ENCODE results near the gene KRTAP10-6.
"Not testable (repeated sequence)": the region's sequence is repeated elsewhere in the genome, so short reads cannot be mapped to it uniquely, and the experiment has no call there.

Gene KRTAP10-6

GRCh38 chr21:44574457-44575306 is 17.6 kb downstream of the KRTAP10-6 start:
- no peak overlapping the region for H3K4me3 ChIP-seq (ENCODE audit: low read length)
- no peak for DNase-seq (ENCODE audit: low read depth)
- TF ChIP-seq, protein P1, sequence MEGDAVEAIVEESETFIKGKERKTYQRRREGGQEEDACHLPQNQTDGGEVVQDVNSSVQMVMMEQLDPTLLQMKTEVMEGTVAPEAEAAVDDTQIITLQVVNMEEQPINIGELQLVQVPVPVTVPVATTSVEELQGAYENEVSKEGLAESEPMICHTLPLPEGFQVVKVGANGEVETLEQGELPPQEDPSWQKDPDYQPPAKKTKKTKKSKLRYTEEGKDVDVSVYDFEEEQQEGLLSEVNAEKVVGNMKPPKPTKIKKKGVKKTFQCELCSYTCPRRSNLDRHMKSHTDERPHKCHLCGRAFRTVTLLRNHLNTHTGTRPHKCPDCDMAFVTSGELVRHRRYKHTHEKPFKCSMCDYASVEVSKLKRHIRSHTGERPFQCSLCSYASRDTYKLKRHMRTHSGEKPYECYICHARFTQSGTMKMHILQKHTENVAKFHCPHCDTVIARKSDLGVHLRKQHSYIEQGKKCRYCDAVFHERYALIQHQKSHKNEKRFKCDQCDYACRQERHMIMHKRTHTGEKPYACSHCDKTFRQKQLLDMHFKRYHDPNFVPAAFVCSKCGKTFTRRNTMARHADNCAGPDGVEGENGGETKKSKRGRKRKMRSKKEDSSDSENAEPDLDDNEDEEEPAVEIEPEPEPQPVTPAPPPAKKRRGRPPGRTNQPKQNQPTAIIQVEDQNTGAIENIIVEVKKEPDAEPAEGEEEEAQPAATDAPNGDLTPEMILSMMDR (conservative IDR thresholded peaks at IDR 0.05; ENCODE audit: low read length), result no peak

DNA sequence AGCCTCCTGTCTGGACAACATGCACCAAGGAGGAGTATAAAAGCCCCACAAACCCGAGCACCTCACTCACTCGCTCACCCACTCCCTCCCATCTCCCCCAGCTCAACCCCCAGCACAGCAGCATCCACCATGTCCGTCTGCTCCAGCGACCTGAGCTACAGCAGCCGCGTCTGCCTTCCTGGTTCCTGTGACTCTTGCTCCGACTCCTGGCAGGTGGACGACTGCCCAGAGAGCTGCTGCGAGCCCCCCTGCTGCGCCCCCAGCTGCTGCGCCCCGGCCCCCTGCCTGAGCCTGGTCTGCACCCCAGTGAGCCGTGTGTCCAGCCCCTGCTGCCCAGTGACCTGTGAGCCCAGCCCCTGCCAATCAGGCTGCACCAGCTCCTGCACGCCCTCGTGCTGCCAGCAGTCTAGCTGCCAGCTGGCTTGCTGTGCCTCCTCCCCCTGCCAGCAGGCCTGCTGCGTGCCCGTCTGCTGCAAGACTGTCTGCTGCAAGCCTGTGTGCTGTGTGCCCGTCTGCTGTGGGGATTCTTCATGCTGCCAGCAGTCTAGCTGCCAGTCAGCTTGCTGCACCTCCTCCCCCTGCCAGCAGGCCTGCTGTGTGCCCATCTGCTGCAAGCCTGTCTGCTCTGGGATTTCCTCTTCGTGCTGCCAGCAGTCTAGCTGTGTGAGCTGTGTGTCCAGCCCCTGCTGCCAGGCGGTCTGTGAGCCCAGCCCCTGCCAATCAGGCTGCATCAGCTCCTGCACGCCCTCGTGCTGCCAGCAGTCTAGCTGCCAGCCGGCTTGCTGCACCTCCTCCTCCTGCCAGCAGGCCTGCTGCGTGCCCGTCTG is 18.5 kb downstream of the KRTAP10-6 start, which contains the start of gene KRTAP10-4:
KRTAP10-4 (plus strand) TSS at position 100 of the 827 bp plus-strand sequence; CDS start at position 130, 30 bp downstream.
- DNase-seq (ENCODE audit: low read depth); H3K4me3 ChIP-seq (ENCODE audit: low read length): not testable (repeated sequence)

- H3K4me3 ChIP-seq (ENCODE audit: low read length), result no peak overlapping the region
- TF ChIP-seq, protein P1 (conservative IDR thresholded peaks at IDR 0.05; ENCODE audit: low read length), result no peak
- DNase-seq (ENCODE audit: low read depth), result no peak
Measured at GRCh38 chr21:44572959-44573583, 19.2 kb downstream of the KRTAP10-6 start.

GRCh38 chr21:44571844-44572782 is 20.2 kb downstream of the KRTAP10-6 start:
- TF ChIP-seq, protein P1 (conservative IDR thresholded peaks at IDR 0.05; ENCODE audit: low read length), result no peak
- H3K4me3 ChIP-seq (ENCODE audit: low read length), result no peak overlapping the region
- no peak for DNase-seq (ENCODE audit: low read depth)

DNA sequence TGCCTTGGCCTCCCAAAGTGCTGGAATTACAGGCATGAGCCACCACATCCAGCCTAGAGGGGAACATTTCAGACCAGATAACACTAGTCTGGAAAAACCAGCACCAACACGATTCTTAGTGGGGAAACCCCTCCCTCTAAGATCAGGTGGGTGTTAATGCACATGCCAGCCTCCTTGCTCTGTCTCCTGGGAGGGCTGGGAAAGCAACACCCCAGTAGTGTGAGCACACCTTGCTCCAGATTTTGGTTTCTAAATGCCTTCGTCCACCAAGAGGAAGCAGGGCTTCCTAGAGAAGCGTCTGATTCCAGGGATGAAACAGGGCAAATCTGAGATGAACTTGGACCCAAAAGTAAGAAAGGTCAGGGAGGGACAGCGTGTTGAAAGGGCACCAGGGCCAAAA is 21.0 kb downstream of the KRTAP10-6 start:
- TF ChIP-seq, protein P1 (conservative IDR thresholded peaks at IDR 0.05; ENCODE audit: low read length), result no peak
- no peak for DNase-seq (ENCODE audit: low read depth)
- no peak overlapping the region for H3K4me3 ChIP-seq (ENCODE audit: low read length)

- no peak for DNase-seq (ENCODE audit: low read depth)
- TF ChIP-seq, protein P1 (conservative IDR thresholded peaks at IDR 0.05; ENCODE audit: low read length), result no peak
- no peak overlapping the region for H3K4me3 ChIP-seq (ENCODE audit: low read length)
Measured at GRCh38 chr21:44569861-44570517, 22.3 kb downstream of the KRTAP10-6 start.

Measured in AG10803 (cell line).